GM21360 (cell line): ENCODE data around the gene ADD1.
A peak's percentile ranks its signal among the peaks of the same experiment; 100 is the strongest.

Experiments
- ATAC-seq: cut with Tn5 transposase; IDR thresholded peaks from one replicate; pipeline ENCODE4 v1.9.1; 2021; ENCODE audit warnings: mild to moderate bottlenecking, moderate library complexity; ENCODE audit not compliant: unreplicated experiment

The ADD1 gene

DNA sequence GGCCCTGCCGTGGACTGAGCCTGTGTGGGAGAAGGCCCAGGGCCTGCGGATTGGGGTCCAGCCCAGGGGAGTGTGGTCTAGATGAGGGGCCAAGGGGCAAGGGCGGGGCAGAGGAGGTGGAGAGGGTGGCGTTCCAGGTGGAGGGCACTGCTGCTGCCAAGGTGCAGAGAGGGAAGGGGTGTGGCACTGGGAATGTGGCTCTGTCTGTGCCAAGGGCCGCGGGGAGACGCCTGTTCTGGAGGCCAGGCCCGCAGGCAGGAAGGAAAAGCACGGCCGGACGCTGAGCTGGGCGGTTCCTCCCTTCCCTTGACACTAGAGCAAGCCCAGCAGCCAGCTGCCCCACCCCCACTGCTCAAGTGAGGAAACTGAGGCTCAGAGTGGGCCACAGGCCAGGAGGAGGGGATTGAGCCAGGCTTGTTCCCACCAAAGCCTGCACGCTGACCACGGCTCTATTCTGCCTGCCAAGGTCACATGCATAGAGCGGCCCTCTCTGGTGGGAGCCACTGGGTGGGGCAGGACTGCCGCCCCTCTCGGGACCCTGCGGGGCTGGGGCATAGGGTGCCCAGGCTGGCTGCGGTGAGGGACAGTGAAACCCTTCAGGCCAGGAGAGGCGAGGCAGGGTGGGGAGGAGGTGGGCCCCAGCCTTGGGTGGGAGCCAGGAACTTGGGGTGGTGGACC is 37.8 kb upstream of the ADD1 start:
- no peak for ATAC-seq

DNA sequence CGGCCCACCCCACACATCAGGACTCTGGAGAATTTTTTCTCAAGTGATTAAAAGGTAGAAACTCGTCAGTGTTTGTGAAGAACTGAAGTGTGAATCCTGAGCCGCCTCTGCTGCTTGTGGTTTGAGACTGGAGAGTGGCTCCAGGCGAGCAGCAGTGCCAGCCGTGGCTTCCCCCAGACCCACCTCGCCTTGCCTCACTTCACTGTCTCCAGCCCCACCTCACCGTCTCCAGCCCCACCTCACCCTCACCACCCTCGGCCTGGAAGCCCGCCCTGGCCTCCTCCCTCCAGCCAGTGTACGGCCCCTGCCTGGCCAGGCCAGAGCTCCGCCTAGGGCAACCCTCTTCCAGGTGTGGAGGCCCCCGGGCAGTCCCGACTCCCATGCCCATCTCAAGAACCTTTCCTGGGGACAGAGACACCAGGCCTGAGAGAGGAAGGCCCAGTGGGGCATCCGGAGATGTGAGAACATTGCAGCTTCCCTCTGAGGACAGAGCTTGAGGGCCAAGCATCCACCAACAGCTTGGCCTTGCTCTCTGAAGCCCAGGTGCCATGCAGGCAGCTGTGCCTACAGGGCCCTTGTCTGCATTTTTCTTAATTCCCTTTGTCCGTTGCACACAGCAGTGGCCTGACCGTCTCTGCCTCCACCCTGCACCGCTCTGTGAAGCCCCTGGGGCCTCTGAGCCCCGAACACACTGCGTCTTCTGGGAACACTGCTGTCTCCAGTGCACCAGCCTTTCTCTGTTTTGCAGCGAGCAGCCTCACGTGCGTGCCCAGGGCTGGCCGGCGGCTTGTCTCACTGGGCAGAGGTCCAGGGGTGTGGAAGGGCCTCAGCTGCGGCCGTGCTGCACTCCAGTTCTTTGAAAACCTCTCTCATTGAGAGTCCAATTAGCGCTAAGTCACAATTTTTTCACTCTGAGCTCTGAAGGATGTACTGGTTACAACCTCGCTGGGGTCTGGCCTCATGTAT is 37.0 kb upstream of the ADD1 start:
- ATAC-seq = no peak

DNA sequence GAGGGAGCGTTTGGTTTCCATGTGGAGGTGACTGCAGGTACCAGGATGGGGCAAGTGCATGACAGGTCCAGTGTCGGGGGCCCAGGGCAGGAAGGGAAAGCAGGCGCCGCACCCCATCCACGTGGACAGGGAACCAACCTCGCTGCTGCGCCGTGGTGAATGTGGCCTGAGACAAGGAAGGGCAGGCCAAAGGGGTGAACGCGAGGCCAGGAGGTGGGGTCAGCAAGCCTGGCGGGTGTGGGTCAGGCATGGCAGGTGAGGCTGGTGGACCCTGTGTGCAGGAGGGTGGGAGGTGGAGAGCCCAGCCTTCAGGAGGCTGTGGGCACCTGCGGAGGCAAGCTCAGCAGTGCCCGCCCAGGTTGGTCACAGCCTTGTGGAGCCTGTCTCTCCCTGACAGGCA is 36.1 kb upstream of the ADD1 start:
- ATAC-seq = no peak

DNA sequence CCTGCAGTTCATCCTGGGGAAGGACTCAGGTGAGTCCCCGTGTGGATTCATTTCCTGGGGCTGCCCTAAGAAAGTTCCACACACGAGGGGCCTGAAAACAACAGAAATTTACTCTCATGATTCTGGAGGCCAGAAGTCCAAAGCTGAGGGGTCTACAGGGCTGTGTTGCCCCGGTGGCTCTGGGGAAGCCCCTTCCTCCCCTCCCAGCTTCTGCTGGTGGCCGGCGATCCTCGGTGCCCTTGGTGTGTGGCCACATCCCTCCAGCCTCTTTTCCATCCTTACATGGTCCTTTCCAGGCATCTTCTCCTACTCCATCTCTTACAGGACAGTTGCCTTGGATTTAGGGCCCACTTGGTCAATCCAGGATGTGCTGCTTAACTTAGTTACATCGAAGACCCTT is 35.6 kb upstream of the ADD1 start:
- ATAC-seq = no peak

DNA sequence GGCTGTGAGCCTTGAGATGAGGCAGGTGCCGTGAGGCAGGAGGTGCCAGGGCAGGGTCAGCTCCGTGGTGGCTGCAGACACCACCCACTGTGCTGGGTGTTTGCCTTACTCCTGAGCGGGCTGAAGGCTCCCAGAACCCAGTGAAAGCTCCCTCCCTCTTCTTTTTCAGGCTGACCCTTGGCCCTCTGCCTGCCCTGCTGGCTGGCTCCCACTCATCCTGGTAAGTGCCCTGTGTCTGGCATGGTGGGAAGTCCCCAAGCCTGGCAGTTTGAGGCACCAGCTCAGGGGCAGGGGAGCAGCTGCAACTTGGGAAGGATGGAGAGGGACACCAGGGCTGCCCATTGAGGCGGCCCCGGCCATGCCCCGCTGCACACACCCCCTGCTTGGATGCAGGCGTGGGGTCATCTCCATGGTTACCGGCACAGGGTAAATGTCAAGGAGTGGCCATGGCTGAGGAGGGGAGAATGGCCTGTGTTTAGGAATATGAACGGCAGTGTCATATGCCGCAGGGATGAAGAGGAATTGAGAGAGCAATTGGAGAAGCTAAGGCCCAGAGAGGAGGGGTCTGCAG is 33.9 kb upstream of the ADD1 start:
- no peak for ATAC-seq

DNA sequence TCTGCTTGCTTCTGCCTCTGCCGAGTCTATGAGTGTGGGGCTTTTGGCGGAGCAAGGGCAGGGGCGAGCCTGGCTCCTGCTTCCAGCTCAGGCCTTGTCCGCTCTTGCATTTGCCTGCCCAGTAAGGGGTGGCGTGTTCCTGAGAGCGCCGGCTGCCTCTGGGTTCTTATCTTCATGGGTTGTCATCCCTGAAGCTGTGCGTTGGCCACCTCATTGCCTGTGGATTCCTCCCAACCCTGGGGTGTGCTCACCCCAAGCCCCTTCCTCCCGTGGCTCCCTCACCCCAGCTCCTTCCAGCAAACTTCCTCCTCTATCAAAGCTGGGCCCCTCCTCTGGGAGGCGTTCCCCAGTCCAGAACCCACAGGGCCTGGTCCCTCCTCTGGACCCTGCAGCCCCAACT is 33.3 kb upstream of the ADD1 start:
- ATAC-seq = no peak

DNA sequence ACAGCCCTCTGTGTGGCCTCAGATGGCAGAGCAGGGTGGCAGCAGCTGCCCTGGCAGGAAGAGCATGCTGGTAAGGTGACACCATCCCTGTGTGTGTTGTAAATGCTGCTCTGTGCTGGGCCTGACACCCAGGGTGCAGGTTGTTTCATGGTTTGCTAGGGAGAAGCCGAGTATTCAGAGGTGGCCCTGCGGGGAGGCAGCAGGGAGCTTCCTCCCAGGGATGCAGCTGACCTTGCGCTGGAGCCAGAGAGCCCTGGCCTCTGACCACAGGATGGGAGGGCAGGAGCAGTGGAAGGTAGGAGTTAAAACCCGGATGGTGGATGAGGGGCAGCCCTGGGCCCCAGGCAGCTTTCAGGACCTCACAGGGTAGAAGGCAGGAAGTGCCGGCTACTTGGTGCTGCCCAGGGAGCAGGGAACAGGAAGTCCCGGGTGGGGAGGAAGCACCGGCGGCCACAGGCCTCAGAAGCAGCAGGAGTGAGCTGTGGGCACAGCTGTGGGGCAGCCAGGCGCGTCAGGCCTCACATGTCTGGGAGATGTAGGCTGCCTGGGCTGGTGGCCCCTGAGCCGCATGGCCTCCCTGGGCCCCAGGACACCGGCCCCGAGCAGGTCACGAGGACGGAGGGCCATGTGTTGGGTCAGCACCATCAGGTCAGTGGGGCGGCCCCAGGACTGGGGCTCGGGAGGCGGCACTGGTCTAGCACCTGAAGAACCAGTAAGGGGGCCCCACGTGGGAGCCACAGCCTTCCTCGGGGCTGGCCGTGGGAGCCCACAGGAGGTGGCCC is 31.6 kb upstream of the ADD1 start:
- peak; percentile 52 for ATAC-seq

DNA sequence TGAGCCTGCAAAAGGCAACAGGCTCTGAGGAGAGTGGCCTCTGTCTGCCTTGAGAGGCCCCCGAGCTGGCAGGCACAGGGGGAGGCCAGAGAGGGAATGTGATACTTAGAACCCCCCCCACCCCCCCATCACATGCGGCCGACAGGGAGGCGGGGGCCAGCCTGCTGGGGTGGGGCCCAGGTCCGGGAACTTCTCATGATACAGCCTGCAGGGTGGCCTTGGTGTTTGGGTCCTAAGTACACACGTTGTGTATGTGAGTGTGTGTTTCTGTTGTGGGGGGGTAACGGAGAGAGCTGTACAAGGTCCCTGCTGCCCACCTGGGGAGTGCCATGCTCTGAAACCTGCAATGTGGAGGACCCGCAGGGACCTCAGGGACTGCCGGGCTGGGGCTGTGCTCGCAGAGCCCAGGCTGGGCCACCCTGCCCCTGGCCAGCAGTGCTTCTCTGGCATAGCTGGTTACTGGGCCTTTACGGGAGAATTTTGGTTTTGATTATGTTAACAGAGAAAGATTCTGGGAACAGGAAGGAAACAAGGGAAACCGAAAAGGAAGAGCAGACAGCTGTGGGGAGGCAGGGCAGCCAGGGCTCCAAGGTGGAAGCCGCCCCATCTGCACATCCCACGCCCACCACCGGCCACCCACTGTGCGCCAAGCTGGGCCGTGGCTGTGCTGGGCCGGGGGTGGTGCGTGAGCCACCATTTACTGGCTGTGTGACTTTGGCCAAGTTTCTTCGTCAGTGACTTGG is 30.9 kb upstream of the ADD1 start:
- ATAC-seq = no peak

DNA sequence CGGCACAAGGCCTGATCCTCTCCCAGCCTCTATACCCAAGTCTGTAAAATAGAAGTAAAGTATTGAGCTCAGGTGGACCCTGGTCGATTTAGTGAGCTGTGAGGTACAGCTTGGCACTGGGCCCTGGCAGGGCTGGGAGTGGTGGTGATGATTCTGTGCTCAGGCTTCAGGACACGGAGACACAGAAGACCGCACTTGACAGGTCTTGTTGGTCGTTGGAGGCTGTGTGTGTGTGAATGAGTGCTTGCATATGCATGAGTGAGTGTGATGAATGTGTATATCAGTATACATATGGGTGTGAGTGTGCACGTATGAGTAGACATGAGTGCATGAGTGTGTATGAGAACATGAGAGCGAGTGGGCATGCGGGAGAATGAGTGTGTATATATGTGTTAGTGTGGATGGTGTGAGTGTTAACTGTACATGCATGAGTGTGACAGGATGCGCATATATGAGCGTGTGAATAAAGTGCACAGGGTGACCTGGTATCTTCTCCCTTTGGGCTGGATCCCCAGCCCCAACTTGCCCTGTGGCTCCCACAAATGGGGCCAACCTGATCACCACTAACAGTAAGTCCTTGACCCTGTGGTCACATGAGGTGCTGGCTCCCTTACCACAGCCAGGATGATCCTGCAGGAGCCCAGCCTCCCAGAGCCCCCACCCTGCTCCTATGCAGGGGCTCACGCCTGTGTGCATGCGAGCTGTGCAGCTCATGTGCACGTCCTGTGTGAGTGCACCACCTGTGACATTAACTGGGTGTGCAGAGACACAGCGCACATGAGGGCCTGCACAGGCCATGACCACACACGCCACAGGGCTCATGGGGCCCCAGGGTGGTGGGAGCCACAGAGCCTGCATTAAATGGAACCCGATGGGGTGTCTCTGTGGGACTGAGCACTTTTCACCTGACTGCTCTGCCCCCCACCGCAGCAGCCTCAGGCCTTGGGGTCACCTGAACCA is 29.9 kb upstream of the ADD1 start:
- ATAC-seq = no peak

DNA sequence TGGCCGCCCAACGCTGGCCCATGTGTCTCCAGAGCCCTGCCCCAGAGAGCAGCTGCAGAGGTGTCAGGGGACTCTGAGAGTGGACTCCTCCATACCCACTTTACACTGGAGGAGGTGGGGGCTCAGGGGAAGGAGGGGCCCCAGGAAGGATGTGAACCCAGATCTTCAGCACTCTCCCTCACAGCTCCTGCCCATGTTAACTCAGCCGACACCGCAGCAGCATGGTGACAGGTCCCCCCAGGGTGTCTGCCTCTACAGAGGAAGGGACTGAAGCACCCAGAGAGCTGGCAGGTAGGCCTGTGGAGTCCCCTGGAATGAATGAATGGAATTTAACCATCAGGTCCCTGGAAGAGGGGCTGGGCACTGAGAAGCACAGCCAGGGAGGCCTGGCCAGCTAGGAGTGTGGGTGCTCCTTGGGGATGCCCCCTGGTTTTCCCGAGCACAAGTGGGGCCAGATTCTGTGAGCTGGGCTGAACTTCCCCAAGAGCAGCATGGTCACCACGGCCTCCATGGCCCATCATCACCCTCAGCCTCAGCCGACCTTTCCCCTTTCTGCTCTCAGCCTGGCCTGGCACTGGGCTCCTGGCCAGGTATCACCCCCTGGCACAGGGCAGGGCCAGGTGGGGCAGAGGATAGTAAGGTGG is 28.9 kb upstream of the ADD1 start:
- ATAC-seq = no peak

DNA sequence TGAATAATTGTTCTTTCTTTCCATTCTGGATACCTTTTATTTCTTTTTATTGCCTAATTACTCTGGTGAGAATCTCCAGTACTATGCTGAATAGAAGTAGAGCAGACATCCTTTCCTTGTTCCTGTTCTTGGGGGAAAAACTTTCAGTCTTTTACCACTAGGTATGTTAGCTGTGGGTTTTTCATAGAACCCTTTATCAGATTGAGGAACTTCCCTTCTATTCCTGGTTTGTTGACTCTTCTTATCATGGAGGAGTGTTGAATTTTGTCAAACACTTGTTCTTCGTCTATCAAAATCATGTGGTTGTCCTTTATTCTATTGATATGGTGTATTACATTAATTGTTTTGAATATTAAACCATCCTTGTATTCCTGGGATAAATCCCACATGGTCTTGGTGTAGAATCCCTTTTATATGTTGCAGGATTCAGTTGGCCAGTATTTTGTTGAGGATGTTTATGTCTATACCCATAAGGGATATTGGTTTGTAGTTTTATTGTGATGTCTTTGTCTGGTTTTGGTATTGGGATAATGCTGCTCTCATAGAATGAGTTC is 27.2 kb upstream of the ADD1 start:
- ATAC-seq = no peak

DNA sequence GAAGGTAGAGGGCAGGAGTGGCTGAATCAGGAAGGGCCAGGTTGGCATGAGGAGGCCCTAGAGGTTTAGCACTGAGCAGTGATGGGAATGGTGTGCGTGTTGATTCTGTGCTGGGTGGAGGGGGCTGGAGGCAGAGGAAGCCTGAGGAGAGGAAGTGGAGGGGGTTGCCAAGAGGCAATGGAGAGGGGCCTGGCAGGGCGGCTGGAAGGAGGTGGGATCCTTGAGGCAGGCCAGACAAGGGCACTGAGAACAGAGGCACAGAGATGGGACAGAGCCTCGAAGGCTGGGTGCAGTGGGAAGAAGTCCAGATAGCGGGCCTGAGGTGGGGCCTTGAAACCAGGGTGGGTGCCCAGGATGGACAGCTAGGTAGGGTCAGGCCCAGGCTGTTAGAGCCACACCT is 26.5 kb upstream of the ADD1 start:
- no peak for ATAC-seq

DNA sequence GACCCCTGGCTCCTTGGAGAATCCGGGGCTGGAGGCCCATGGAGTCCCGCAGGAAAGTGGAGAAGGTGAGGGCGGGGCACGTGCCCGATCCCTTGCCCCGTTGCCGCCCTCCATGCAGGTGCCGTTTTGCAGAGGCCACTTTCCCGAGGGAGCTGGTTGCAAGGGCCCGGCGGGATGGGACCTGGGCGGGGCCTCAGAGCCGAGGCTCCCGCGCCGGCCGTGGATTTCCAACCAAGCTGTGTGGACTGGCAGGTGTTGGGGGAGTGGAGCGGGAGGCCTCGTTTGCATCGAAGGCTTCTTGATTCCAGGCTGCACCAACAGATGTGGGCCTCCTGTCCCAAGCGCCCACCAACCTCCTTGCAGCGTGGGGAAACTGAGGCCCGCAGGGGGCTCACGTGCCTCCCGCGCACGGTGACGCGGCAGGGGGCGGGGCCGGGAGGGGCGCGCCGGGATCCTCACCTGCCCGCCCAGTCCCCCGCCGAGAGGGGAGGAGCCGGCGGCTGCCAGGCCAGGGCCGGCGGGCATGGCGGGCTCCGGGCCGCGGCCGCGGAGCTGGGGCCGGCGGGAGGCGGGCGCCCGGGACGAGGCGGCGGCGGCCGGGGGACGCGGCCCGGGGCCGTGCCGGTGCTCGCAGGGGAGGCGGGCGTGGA is 25.8 kb upstream of the ADD1 start:
- ATAC-seq = no peak

DNA sequence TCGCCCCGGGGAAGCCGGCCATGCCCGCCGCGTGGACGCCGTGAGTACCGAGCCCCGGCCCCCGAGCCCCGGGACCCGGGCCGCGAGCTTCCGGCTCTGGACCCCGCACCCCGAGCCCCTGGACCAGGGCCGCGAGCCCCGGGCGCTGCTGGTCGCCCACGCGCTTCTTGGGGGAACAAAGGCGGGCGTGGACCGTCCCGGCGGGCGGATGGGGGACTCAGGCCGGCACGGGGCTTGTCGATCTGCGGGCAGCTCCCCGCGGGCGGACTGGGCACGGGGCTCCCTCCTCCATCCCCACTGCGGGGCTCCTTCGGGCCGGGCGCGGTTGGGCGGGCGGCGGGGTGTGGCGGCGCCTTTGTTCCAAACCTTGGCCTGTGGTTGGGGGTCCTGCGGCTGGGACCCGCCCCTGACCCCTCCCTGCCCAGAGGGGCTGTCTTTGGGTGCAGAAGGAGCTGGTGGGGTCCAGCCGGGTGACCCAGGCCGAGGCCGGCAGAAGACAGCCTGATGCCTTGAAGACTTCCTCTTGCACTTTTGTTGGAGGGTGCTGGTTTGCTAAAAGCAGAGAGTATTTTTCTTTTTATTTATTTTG is 25.2 kb upstream of the ADD1 start:
- no peak for ATAC-seq

DNA sequence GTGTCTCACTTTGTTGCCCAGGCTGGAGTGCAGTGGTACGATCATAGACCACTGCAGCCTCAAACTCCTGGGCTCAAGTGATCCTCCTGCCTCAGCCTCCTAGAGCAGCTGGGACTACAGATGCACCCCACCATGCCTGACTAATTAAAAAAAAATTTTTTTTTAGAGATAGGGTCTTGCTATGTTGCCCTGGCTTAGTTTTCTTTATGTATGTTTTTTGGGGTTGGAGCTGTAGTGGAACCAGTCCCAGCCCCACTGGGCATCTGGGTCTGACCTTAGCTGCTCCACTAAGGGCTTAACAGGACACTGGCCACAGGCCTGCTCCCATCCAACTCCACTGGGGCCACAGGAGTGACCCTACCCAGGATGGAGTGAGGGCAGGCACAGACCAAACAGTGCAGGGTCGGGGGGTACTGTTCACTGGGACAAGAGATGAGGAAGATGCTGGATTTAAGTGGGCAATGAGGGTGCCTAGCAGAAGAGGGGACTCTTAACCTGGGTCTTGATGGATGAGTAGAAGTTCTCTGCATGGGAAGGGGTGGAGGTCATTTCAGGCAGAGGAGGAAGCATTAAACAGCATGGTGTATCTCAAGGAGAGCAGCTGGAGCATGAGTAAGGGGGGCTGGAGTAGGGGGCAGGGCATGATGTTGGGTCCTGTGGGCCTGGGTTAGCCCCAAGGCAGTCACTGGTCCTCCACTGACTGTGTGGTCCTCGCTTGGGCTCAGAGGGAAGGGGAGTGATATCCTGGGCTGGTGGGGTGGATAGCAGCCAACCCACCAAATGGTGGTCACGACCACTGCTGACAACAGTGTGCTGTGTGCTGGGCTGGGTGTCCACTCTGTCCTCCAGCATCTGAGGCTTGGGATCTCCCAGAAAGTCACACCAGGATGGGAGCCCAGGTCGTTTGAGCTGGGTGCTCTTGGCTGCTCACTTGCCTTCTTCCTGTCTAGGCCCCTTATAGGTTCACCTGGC is 24.1 kb upstream of the ADD1 start:
- no peak for ATAC-seq

DNA sequence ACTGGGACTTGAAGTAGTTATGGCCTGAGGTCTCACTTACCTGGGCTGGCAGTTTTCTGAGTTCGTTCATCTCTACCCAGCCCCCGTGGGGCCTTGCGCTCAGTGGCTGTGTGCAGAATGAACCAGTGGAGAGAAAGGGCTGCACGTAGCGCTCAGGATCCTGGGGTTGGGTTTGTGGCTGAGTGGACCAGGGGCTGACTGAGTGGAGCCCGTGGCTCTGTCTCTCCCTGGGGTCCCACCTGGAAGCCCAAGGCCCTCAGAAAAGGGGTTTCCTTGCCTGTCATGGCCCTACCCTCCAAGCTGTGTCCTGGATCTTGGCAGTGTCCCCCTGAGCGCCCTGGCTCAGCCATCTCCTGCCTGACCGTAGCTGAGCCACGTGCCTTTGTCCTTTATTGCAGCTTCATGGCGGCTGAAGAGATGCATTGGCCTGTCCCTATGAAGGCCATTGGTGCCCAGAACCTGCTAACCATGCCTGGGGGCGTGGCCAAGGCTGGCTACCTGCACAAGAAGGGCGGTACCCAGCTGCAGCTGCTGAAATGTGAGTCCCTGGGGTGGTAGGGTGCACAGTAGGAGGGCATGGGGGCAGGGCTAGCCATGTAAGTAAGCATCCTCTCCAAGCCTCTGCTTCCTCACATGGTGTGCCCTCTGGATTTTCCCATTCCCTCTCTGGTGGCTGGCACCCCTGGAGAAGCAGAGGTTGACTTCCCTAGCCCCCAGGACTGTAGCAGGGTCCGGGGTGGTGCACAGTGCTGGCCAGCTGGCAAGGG is 23.2 kb upstream of the ADD1 start:
- no peak for ATAC-seq
